ENCODE measurements around the gene HEXIM1.
"Not testable (repeated sequence)": the region's sequence is repeated elsewhere in the genome, so short reads cannot be mapped to it uniquely, and the experiment has no call there.

HEXIM1 gene

DNA sequence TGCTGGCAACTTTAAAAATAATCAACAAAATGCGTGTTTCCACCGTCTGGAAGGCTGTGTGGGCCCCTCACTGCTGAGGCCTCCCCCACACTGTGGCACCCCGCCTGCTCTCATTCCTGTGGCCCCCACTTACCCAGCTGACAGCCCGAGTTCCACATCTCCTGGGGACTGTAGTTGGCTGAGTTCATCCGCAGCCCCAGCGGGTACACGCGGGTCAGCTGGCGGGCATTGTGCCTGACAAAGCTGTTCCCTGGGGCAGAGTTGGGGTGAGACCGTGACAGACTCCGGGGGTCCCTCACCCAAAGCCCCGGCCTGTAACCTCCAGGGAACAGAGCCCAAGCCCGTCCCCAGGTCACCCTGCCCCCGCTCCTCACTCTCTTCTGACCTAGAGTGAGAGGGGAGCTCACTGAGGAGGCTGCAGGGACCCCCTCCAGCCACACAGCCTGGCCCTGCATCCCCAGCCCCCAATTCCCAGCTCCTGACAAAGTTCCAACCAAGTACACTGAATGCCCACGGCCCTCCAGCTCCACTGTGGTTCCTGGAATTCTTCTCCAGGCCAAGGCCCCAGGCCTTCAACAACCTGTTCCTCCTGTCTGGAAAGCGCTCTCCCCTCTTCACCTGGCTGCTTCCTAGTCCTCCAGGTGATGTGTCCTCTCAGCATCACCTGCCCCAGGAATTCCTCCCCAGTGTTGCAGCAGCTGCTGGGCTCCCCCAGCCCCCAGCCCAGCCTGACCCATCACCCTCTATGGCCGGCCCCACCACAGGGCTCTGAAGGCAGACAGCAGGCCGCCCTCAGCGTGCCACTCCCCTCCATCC lies 34.0 kb upstream of the HEXIM1 start:
- no peak for DNase-seq

GRCh38 chr17:45115015-45115625 lies 33.2 kb upstream of the HEXIM1 start:
- DNase-seq = no peak

GRCh38 chr17:45115871-45116270 lies 32.4 kb upstream of the HEXIM1 start:
- no peak for DNase-seq

- DNase-seq = no peak
Measured at GRCh38 chr17:45116434-45117016, 31.8 kb upstream of the HEXIM1 start.

DNA sequence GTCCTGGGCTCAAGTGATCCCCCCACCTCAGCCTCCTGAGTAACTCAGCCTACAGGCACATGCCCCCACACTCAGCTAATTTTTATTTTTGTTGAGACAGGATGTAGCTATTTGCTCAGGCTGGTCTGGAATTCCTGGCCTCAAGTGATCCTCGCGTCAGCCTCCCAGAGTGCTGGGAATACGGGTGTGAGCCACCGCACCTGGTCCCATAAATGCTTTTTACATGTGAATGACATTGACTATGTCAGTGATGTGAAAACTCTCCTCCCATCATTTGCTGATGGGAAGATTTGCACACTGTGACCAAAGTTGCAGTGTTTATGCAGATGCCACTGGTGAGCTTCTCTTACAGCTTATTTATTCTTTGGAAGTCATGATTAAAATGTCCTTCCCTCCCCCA lies 30.9 kb upstream of the HEXIM1 start:
- no peak for DNase-seq

DNA sequence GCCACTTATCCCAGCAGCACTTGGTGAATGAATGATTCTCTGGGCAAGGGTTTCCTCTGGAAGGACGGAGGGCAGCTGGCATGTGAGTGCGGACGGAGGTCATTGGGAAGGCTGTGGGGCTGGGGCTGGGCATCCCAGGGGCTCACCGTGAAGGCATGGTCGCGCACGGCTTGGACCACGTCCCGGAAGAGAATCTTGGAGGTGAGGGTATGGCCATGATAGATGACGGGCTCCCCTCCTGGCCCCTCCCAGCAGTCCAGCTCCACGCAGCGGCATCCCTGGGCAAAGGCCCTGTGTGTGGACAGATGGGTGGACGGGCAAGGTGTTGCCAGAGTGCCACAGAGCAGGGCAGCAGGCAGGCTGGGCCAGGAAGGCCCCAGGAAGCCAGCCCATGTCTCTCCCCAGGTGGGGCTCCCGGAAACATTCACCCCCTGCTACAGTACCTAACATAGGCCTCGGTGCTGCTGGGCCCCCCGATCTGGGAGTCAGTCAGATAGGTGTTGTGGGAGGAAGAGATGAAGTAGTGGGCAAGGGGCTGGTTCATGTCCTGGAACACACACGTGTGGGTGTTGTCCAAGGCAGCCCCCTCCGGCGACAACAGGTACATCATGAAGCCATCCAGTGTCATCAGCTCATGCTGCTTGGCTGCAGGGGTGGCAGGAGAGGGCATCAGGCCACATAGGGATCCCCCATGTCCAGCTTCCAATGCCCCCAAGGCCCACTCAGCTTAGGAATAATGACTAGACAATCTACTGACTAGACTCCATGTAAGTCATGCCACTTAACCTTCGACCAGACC lies 30.2 kb upstream of the HEXIM1 start:
- no peak for DNase-seq

DNA sequence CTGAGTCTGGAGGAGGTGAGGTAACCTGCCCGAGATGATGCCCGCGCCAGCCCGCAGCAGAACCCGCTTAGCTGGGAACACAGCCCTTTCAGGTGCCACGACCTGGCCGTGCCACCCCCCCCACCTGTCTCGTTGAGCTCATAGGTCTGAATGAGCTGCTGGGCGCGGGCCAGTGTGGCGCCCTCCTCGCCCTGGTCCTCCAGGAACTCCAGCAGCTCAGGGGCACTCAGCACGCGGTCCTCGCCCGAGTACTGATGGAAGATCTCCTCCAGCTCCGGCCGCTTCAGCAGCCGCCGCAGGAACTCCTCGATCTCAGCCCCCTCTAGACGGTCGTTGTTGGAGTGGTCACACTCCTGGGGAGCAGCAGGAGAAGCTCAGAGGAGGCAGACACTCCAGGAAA lies 29.6 kb upstream of the HEXIM1 start:
- DNase-seq = no peak

- no peak for DNase-seq
Measured at GRCh38 chr17:45119964-45120363, 28.3 kb upstream of the HEXIM1 start.

GRCh38 chr17:45120558-45120957 lies 27.7 kb upstream of the HEXIM1 start:
- no peak for DNase-seq

- no peak for DNase-seq
Measured at GRCh38 chr17:45121055-45121454, 27.2 kb upstream of the HEXIM1 start.

GRCh38 chr17:45123076-45123770 lies 25.1 kb upstream of the HEXIM1 start:
- no peak for DNase-seq

DNA sequence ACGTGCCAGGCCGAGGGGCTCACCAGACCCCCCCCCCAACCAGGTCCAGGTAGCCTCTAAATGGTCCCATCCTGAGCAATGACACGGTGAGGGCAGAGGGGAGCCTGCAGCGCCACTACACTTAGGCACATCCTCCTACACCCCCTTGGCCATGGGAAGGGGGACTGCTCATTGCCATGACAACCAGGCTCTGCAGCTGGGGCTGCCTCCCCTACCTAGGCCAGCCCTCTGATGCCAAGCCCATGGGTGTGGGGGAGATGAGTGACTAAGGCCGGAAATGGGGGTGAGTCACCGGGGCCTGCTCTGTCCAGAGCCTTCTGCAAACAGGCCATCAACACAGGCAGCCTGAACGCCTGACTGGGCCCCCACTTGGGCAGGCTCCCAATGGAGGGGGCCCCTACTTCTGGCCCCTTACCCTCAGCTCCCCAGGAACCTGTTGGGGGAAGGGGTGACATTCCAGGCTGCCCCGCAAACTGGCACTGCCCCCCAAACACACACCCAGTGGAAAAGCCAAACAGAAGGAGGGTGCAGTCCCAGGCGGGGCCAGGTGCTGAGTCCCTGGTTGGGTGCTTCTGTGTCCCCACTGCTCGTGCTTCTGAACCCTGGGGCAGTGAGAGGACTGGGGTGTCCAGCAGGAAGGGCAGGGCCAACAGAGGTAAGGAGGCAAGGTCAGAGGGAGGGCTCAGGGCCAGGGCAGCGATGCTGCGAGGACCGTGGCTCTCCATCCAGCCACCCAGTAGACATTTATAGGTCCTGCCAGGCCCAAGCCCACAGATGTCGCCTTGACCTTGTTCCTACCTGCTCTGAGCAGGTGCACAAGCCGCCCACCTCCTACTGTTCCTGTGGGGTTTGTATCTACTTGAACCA lies 24.1 kb upstream of the HEXIM1 start:
- peak; percentile 76 for DNase-seq

DNA sequence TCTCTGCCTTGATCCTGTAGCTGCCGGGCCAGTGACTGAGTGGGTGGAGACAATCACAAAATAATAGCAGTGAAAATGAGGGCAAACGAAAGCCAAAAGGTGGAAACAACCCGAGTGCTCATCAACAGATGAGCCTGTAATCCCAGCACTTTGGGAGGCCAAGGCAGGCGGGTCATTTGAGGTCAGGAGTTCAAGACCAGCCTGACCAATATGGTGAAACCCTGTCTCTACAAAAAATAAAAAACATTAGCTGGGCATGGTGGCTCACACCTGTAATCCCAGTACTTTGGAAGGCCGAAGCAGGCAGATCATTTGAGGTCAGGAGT lies 23.5 kb upstream of the HEXIM1 start:
- DNase-seq = not testable (repeated sequence)

DNA sequence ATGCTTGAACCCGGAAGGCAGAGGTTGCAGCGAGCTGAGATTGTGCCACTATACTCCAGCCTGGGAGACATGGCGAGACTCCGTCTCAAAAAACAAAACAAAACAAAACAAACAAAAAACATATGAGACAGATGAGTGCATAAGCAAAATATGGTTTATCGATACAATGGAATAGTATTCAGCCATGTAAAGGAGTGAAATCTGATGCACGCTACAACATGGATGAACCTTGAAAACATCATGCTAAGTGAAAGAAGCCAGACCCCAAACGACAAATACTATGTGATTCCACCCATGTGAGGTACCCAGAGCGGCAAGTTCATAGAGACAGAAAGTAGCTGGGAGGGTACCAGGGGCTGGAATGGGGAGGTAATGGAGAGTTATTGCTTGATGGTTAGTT lies 22.8 kb upstream of the HEXIM1 start:
- no peak for DNase-seq

DNA sequence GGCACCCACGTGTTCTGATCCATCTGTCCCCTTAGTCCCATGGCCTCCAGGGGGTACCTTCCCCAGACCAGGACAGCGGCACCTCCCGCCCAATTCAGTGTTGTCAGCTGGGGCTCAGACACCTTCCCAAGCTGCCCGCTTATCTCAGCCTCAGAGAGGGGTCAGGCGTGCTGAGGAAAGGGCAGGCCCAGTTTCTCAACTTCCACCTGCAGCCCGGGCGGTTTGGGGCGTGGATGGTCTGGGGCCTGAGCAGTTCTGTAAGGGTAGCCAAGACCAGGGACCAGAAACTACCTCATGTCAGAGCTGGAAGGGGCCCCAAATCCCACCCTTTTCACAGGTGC lies 21.1 kb upstream of the HEXIM1 start:
- no peak for DNase-seq

DNA sequence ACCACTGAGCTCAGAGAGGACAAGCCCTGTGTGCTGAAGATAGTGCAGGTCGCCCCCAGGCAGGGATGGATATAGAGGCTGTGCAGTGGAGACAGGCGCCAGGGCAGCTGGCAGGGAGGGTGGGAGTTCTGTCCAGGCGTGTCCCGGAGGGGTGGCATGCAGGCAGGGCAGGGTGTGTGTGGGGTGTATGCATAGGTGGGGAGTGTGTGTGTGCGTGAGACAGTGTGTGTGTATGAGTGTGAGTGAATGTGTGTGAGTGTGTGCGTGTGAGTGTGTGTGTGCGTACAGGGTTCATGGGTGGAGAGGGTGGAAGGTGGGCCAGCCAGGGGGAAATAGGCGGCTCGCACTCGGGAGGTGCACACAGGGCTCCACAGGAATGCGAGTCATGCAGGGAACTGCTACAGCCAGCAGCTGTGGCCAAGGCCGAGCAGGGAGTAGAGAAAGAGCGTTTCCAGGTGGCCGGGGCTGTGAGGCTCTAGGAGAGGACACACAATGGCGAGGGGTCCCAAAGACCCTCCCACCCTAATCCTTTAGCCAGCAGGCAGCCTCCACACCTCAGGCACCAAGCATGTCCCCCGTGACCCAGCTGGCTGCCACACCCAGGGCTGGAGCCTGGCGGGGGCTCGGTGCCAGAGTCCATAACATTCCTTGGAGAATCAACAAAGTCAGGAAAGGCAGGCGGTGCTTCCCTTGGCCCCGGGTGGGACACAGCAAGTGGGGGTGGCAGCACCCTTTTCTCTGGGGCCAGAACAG lies 20.6 kb upstream of the HEXIM1 start:
- no peak for DNase-seq

- no peak for DNase-seq
Measured at GRCh38 chr17:45128331-45128730, 19.9 kb upstream of the HEXIM1 start.

DNA sequence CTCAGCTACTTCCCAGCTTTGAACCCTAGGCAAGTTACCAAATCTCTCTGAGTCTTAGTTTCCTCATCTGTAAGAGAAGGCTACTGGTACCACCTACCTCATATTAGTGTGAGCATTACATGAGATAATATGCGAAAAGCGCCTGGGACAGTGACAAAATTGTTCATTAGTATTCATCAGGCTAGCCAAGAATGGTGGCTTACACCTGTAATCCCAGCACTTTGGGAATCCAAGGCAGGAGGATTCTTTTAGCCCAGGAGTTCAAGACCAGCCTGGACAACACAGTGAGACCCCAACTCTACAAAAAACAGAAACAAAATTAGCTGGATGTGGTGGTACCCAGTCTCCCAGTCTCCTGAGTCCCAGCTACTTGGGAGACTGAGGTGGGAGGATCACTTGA lies 19.3 kb upstream of the HEXIM1 start:
- DNase-seq = no peak

DNA sequence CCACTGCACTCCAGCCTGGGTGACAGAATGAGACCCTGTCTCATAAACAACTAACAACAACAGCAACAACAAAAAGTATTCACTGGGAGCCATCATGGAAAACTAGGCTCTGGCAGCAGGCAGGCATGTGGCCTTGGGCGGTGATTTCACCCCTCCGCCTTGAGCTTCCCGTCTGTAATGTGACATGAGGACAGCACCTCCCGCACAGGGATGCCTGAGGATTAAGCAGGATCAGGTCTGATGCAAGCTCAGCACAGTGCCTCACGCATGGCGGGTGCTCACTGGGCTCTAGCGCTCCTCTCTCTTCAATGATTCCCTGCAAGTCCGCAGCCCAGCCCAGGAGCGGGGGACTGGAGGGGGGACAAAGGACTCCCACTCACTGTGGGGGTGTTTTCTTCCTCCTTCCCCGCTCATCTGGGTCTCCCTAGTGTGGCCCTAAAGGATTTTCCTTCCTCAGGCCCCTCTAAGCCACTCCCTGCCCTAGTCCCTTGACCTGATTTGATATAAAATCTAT lies 18.8 kb upstream of the HEXIM1 start:
- DNase-seq = peak; percentile 45

DNA sequence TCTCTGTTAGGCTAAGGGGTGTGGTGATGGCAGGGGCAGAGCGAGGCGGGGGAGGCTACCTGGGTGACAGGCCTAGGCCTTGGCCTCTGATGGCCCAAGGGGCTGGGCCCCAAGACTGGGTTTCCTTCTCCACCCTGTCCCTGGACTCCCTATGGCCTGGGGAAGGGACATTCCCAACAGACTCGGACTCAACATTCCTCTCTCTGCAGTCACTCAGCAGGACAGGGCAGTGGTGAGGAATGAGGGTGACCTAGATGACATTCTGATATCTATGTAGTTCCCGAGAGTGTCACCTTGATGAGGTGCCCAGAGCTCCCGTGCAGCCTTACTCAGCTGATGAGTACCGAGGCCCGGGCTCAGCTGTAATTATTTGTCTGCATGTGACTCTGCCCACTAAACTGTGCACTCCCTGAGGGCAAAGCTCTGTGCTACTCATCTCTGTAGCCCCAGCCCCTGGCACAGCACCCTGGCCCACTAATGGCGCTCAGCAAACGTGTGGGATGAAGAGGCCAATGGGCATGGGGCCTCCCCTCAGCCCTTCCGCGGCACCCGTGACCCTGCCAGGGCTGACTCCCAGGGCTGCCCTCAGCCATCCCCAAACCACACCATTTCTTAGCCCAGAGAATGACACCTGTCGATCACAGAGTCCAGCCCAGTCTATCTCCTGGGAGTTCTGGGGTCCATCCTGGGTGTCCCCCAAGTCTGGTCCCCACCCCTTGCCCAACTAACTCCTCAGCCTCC lies 18.2 kb upstream of the HEXIM1 start:
- no peak for DNase-seq

Data from amniotic stem cell (primary cell).